SH-SY5Y (cell line): ENCODE measurements around the gene NIPSNAP3A.

ENCODE experiments used
- GATA2 ChIP-seq: IDR thresholded peaks from 2 replicates; pipeline ENCODE4 v1.6.1; 2011; ENCODE audit warnings: mild to moderate bottlenecking, low read depth, low read length
- GATA3 ChIP-seq: IDR thresholded peaks from 2 replicates; pipeline ENCODE4 v1.6.1; 2011; ENCODE audit warnings: low read depth, mild to moderate bottlenecking, low read length, moderate library complexity

DNA sequence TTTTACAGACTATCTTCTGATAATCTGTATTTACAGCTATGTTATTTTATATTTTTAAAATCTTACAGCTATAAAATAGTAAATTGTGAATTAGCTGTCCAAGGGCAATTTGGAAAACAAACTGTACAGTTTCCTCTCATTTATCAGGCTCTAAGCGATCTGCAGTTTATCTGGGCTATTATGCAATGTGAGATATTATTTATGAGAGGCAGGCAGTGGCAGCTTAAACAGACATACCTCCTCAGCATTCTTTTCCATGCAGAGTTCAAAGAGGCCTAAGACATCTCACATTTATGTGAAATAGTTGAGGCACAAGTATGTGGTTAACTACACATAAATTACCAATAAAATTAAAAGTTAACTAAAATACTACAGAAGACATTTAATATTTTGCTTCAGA lies 26.6 kb downstream of the NIPSNAP3A start:
- TF ChIP-seq GATA2 (no peak), GATA3 (no peak)
